ENCODE measurements around the gene ZNF835.

The ZNF835 gene

GRCh38 chr19:56654151-56654550 lies 17.4 kb downstream of the ZNF835 start:
- Histone ChIP-seq H3K4me2 (ENCODE audit: low read length) (no peak overlapping the region), H3K27me3 (ENCODE audit: control insufficient read depth, low read length) (no peaks in the 10 kb centered on the region), H3K4me3 (ENCODE audit: low read length) (no peak overlapping the region), H4K20me1 (ENCODE audit: control insufficient read depth, insufficient read depth, low read depth, low read length) (no peaks in the 10 kb centered on the region), H3K4me1 (ENCODE audit: control insufficient read depth, low read length) (no peaks in the 10 kb centered on the region), H3F3A (ENCODE audit: control insufficient read depth, insufficient read depth) (no peaks in the 10 kb centered on the region), H3K36me3 (ENCODE audit: control insufficient read depth, low read length) (no peaks in the 10 kb centered on the region), H3K9me3 (ENCODE audit: control insufficient read depth, insufficient read depth, low read length) (peaks cover 6% of the 10 kb centered on the region; the same call in 1 of the 2 replicates), H3K27ac (ENCODE audit: low read depth, low read length) (no peak overlapping the region), H3K9me2 (replicated peaks; ENCODE audit: control insufficient read depth, low read length) (no peaks in the 10 kb centered on the region), H3K79me2 (ENCODE audit: control insufficient read depth, low read length) (no peaks in the 10 kb centered on the region)
- no peak for TF ChIP-seq CTCF (IDR thresholded peaks at IDR 0.05; ENCODE audit: low read depth, low read length, poor library complexity, severe bottlenecking)
- no peak for TF ChIP-seq EZH2phosphoT487 (IDR thresholded peaks at IDR 0.05; ENCODE audit: borderline replicate concordance, low read length)

GRCh38 chr19:56643460-56643955 lies 28.0 kb downstream of the ZNF835 start:
- Histone ChIP-seq H3K27me3 (ENCODE audit: control insufficient read depth, low read length) (no peaks in the 10 kb centered on the region), H3K4me3 (ENCODE audit: low read length) (no peak overlapping the region), H3F3A (ENCODE audit: control insufficient read depth, insufficient read depth) (no peaks in the 10 kb centered on the region), H3K4me2 (ENCODE audit: low read length) (no peak overlapping the region), H3K79me2 (ENCODE audit: control insufficient read depth, low read length) (no peaks in the 10 kb centered on the region), H3K9me3 (ENCODE audit: control insufficient read depth, insufficient read depth, low read length) (peaks cover 16% of the 10 kb centered on the region; the same call in 1 of the 2 replicates), H3K4me1 (ENCODE audit: control insufficient read depth, low read length) (no peaks in the 10 kb centered on the region), H3K27ac (ENCODE audit: low read depth, low read length) (no peak overlapping the region), H3K36me3 (ENCODE audit: control insufficient read depth, low read length) (no peaks in the 10 kb centered on the region), H3K9me2 (replicated peaks; ENCODE audit: control insufficient read depth, low read length) (no peaks in the 10 kb centered on the region), H4K20me1 (ENCODE audit: control insufficient read depth, insufficient read depth, low read depth, low read length) (no peaks in the 10 kb centered on the region)
- TF ChIP-seq EZH2phosphoT487 (IDR thresholded peaks at IDR 0.05; ENCODE audit: borderline replicate concordance, low read length) (no peak), CTCF (IDR thresholded peaks at IDR 0.05; ENCODE audit: low read depth, low read length, poor library complexity, severe bottlenecking) (no peak)

GRCh38 chr19:56642711-56643459 lies 28.7 kb downstream of the ZNF835 start, which contains the start of gene SMIM17:
TSS of gene SMIM17 (plus strand) at chr19:56643159. CDS start at chr19:56645668, 2,509 bp downstream.
- Histone ChIP-seq H3K36me3 (ENCODE audit: control insufficient read depth, low read length) (no peaks in the 10 kb centered on the region), H3K79me2 (ENCODE audit: control insufficient read depth, low read length) (no peaks in the 10 kb centered on the region), H3K9me2 (replicated peaks; ENCODE audit: control insufficient read depth, low read length) (no peaks in the 10 kb centered on the region), H3K4me2 (ENCODE audit: low read length) (no peak within 1 kb of the TSS), H3K27ac (ENCODE audit: low read depth, low read length) (no peak within 1 kb of the TSS), H3K27me3 (ENCODE audit: control insufficient read depth, low read length) (no peaks in the 10 kb centered on the region), H3F3A (ENCODE audit: control insufficient read depth, insufficient read depth) (no peaks in the 10 kb centered on the region), H3K9me3 (ENCODE audit: control insufficient read depth, insufficient read depth, low read length) (peaks cover 12% of the 10 kb centered on the region; the same call in 1 of the 2 replicates), H3K4me1 (ENCODE audit: control insufficient read depth, low read length) (no peaks in the 10 kb centered on the region), H4K20me1 (ENCODE audit: control insufficient read depth, insufficient read depth, low read depth, low read length) (no peaks in the 10 kb centered on the region), H3K4me3 (ENCODE audit: low read length) (no peak within 1 kb of the TSS)
- TF ChIP-seq EZH2phosphoT487 (IDR thresholded peaks at IDR 0.05; ENCODE audit: borderline replicate concordance, low read length) (no peak), CTCF (IDR thresholded peaks at IDR 0.05; ENCODE audit: low read depth, low read length, poor library complexity, severe bottlenecking) (no peak)
